ENCODE results near the gene GAL3ST2.
"Not testable (repeated sequence)": the region's sequence is repeated elsewhere in the genome, so short reads cannot be mapped to it uniquely, and the experiment has no call there.

GAL3ST2 gene

DNA sequence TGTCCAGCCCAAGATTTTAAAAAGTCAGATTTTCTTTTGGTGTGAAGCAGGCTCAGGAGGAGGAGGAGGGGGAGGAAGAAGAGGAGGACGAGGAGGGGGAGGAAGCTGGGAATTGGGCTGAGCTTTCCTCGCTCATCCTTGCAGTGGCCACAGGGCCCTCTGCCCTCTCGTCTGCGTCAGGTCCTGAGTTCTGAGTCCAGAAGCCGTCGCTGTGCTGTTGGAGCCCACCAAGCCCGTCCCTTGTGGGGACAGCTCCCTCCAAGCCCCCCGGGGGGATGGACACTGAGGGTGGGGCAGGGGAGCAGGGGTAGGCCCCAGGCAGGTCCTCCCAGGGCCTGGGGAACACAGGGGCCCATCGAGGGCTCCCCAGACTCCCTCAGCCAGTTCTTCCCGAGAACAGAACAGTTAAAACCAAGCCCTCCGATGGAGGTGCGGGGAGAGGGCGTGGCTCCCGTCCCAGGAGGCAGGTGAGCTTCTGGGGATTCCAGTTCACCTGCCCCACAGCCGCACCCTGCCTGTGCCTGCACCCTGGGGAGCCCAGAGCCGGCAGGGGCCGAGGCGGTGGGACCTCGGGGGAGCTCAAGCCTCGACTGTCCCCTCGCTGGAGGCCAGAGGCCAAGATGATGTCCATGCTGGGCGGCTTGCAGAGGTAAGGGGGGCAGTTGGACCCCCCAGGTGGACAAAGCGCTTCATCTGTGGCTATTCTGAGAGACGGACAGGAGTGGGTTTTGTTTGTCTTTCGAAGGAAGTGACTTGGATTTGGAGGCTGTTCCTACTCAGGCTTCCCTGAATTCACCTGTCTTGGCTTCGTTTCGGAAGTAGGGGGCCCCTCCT, at the start of gene GAL3ST2:
TSS of gene GAL3ST2 (plus strand) at position 487 of the 834 bp plus-strand sequence. CDS start at position 621, 134 bp downstream.
- DNase-seq = no peak

DNA sequence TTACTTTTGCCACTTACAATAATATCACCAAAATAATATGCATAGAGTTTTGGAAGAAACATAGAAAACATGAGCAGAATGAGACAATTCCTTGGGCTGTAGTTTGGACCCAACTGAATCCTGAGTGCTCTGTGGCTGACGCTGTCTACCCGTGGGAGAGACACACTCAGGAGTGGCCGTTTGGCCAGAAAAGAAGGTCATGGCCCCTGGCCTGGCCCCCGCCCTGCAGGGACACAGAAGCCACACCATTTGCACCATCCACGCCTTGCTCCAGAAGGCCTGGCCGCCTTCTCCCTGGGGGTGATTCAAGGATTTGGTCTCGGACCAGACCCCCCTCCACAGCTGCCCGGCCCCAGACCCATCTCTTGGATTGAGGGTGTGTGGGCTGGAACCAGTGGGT, 48.6 kb upstream of the GAL3ST2 start:
- no peak for DNase-seq

- DNase-seq = no peak
Observed at GRCh38 chr2:241728627-241729026, 48.0 kb upstream of the GAL3ST2 start.

DNA sequence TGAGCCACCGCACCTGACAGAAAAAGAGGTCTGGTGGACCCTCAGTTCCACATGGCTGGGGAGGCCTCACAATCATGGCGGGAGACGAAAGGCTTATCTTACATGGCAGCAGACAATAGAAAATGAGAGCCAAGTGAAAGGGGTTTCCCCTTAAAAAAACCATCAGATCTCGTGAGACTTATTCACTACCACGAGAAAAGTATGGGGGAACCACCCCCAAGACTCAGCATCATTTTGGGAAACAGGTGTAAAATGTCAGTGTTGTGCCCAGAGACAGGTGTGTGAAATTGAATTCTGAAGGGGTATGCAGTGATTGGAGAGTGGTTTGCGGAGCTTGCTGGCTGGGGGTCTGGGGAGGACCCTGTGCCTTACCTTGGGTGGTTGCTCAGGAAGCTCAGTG, 46.8 kb upstream of the GAL3ST2 start:
- no peak for DNase-seq

GRCh38 chr2:241730671-241731293, 45.8 kb upstream of the GAL3ST2 start:
- DNase-seq = no peak

DNA sequence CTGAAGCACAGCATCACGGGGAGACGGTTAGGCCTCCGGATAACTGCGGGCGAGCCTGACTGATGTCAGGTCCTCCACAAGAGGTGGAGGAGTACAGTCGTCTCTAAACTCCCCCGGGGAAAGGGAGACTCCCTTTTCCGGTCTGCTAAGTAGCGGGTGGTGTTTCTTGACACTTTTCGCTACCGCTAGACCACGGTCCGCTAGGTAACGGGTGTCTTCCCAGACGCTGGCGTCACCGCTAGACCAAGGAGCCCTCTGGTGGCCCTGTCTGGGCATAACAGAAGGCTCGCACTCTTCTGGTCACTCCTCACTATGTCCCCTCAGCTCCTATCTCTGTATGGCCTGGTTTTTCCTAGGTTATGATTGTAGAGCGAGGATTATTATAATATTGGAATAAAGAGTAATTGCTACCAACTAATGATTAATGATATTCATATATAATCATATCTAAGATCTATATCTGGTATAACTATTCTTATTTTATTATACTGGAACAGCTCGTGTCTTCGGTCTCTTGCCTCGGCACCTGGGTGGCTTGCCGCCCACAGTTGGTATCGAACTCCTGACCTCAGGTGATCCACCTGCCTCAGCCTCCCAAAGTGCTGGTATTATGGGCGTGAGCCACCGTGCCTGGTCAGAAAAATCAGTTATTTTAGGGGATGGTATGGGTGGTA, 44.0 kb upstream of the GAL3ST2 start:
- peak; percentile 48 for DNase-seq

GRCh38 chr2:241733391-241734207, 43.0 kb upstream of the GAL3ST2 start:
- no peak for DNase-seq

- no peak for DNase-seq
Observed at GRCh38 chr2:241734208-241734466, 42.5 kb upstream of the GAL3ST2 start.

DNA sequence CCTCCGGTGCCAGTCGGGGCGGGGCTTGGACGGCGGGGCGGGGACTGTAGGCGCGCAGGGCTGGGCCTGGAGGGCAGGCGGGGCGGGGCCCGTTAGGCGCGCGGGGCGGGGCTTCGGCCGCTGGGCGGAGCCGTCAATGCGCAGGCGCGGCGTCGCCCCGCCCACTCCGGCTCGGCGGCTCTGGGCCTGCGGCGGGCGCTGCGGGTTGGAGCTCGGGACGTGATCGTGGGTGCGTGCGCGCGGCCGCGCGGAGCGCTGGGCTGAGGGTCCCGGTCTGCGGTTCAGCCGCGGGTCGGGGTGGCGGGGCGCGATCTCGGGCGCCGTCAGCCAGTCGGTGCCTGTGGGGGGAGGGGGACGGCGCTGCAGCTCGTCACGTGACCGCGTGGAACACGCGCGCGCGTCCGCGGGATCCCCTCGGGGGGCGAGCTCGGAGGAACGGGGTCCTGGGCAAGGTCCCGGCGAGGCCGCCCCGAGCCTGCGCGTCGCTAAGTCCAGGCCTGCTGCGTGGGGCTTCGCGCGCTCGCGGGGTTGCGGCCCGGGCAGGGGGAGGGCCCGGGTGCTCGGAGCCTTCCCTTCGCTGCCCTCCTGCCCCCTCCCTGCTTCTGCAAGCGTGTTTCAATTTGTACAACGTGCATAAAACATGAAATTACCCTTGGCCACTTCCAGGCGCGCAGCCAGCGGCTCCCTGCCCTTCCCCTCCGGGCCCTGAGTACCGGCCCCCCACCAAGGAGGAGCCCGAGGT, 42.0 kb upstream of the GAL3ST2 start, which contains the start of gene D2HGDH:
TSS of gene D2HGDH (plus strand) at position 164 of the 742 bp plus-strand sequence. CDS start 595 bp downstream, outside the sequence.
- DNase-seq = peak; percentile 70

- DNase-seq = no peak
Observed at GRCh38 chr2:241736111-241736510, 40.5 kb upstream of the GAL3ST2 start.

- DNase-seq = no peak
Observed at GRCh38 chr2:241738040-241738686, 38.5 kb upstream of the GAL3ST2 start.

- DNase-seq = no peak
Observed at GRCh38 chr2:241739177-241739576, 37.4 kb upstream of the GAL3ST2 start.

GRCh38 chr2:241739651-241740050, 37.0 kb upstream of the GAL3ST2 start:
- DNase-seq = peak; percentile 66

- DNase-seq = peak; percentile 23
Observed at GRCh38 chr2:241741016-241741415, 35.6 kb upstream of the GAL3ST2 start.

DNA sequence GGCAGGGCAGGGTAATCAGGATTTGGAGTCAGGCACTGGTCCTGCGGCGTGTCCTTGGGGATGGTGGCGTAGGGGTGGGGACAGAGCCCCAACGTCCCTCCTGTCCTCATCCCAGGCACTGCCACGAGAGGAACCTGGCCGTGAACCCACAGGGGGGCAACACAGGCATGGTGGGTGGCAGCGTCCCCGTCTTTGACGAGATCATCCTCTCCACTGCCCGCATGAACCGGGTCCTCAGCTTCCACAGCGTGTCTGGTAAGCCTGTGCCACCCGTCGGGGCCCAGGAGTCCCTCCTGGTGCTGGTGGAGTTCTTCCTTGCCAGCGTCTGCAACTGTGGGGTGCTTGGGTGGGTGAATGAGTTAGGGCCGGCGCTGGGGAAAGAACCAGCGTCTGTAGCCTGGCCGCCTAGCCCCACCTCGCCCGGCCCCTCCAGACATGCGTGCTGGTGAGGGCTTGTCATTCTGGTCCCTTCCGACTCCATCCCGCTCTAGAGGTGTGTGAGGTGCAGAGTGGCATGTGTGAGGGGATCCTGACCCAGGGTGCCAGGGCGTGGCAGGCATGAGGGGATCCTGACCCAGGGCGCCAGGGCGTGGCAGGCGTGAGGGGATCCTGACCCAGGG, 34.2 kb upstream of the GAL3ST2 start:
- DNase-seq = no peak

DNA sequence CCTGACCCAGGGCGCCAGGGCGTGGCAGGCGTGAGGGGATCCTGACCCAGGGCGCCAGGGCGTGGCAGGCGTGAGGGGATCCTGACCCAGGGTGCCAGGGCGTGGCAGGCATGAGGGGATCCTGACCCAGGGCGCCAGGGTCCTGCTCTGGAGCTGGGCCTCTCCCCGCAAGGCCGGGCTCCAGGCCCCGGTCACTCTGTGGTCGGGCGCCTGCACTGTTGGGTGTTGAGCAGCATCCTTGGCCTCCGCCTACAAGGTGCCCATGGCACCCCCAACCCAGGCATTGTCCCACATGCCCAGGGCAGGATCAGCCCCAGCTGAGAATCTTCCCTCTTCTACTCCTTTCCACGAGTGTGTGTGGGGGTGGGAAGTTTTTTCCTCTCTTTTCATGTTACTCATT, 33.6 kb upstream of the GAL3ST2 start:
- DNase-seq = not testable (repeated sequence)

DNA sequence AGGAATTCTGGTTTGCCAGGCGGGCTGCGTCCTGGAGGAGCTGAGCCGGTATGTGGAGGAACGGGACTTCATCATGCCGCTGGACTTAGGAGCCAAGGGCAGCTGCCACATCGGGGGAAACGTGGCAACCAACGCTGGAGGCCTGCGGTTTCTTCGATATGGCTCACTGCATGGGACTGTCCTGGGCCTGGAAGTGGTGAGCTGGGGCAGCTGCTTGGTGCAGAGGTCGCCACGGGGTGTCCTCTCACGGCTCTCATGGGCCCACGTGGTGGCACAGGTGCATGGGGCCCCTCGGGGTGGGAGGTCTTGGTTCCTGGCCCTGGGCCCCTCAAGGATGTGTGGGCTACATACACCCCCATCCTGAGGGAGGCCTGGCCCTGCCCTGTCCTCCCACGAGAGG, 33.0 kb upstream of the GAL3ST2 start:
- no peak for DNase-seq

DNA sequence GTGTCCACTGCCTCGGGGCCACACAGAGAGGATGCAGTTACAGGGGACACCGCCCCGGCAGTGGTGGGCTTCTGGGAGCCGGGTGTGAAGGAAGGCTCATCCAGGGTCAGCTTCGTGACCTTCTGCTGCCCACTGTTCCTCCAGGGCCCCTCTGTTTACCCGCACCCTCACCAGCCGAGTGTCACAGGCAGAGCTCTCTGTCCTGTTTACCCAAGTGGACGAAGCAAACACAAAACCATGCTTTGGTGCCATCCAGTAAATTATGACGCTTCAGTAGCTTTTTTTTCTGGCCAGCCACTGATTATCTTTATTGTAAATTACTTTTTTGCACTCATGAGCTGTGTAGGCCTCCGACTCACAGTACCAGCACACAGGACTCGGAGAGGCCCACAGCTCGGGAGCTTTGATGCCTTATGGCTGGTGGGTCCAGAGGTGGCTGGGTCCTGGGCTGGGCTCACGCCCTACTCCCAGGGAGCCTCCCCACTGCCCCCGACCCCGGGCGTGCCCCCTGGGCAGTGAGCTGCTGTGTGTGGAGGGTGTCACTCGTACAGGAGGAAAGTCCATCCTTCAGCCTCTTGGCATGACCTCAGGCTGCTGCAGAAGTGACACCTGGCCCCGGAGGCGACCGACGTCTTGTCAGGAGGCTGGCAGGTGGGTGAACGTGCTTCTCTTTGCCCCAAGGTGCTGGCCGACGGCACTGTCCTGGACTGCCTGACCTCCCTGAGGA, 32.4 kb upstream of the GAL3ST2 start:
- no peak for DNase-seq

DNA sequence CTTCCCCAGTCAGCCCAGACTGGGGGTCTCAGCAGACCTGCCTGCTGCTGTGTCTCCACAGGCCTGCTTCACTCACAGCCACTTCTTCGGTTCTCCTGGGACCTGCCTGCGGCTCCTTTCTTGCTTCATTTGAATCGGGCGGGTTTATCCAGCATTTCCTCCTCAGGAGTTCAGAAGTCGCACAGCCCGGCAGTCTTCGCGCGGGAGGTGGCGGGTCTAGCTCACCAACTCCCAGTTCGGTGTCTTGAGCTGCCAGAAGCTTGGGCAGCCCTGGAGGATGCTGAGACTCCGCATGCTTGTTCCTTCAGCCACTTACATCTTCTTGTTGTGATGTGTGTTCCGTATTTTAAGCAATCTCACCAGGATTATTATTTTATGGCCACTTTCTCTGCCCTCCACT, 31.3 kb upstream of the GAL3ST2 start:
- DNase-seq = no peak

GRCh38 chr2:241746084-241746483, 30.5 kb upstream of the GAL3ST2 start:
- no peak for DNase-seq
